Neuronal stem cell (in vitro differentiated cells): ENCODE results near the gene TCF7.
A peak's percentile ranks its signal among the peaks of the same experiment; 100 is the strongest.

Experiments
- DNase-seq: peaks from one replicate; pipeline ENCODE4 v3.0.0-alpha.2; 2013; ENCODE audit warnings: low spot score
- H2AFZ ChIP-seq: one replicate; pipeline ENCODE4 v1.6.1; 2013; ENCODE audit warnings: mild to moderate bottlenecking, low read length, inconsistent platforms
- H2AK5ac ChIP-seq: 2 replicates; pipeline ENCODE4 v1.6.1; 2013; ENCODE audit warnings: low read depth, mild to moderate bottlenecking, inconsistent platforms, low read length, moderate library complexity, mixed read lengths
- H2BK120ac ChIP-seq: 2 replicates; pipeline ENCODE4 v1.6.1; 2013; ENCODE audit warnings: low read depth, mild to moderate bottlenecking, inconsistent platforms, low read length, moderate library complexity, mixed read lengths
- H2BK12ac ChIP-seq: one replicate; pipeline ENCODE4 v1.6.1; 2013; ENCODE audit warnings: low read length, inconsistent platforms
- H2BK15ac ChIP-seq: 2 replicates; pipeline ENCODE4 v1.6.1; 2013; ENCODE audit warnings: mild to moderate bottlenecking, low read length, inconsistent platforms, mixed read lengths
- H2BK5ac ChIP-seq: one replicate; pipeline ENCODE4 v1.6.1; 2013; ENCODE audit warnings: inconsistent platforms, mild to moderate bottlenecking, low read length, moderate library complexity
- H3K14ac ChIP-seq: one replicate; pipeline ENCODE4 v1.6.1; 2013; ENCODE audit warnings: low read length, inconsistent platforms
- H3K18ac ChIP-seq: 2 replicates; pipeline ENCODE4 v1.6.1; 2013; ENCODE audit warnings: low read length, inconsistent platforms
- H3K23ac ChIP-seq: 2 replicates; pipeline ENCODE4 v1.6.1; 2013; ENCODE audit warnings: low read depth, mild to moderate bottlenecking, mixed read lengths, low read length, inconsistent platforms; ENCODE audit not compliant: poor library complexity
- H3K27ac ChIP-seq: replicated peaks from 3 replicates; pipeline ENCODE4 v1.5.1; 2013; ENCODE audit warnings: low read length, inconsistent platforms
- H3K27me3 ChIP-seq, 3 experiments: 2 replicates each; pipeline ENCODE4 v1.6.1; 2013; ENCODE audit warnings: low read length in 3 of 3, mild to moderate bottlenecking in 2 of 3, inconsistent platforms in 1 of 3, low read depth in 1 of 3, mixed read lengths in 1 of 3, moderate library complexity in 1 of 3; ENCODE audit not compliant: control insufficient read depth in 3 of 3, insufficient read depth in 3 of 3
- H3K36me3 ChIP-seq, 2 donors: replicated peaks in 1 of 2; 2 replicates each; pipeline ENCODE4 v1.6.1; 2013; ENCODE audit warnings: low read length in 2 of 2; ENCODE audit not compliant: control insufficient read depth in 2 of 2, insufficient read depth in 2 of 2
- H3K4ac ChIP-seq: 2 replicates; pipeline ENCODE4 v1.6.1; 2013; ENCODE audit warnings: inconsistent platforms, mild to moderate bottlenecking, low read length, moderate library complexity
- H3K4me1 ChIP-seq, 2 donors: 1 replicate in 1 of 2; 2 replicates in 1 of 2; pipeline ENCODE4 v1.6.1; 2013; ENCODE audit warnings: low read length in 2 of 2, low read depth in 1 of 2; ENCODE audit not compliant: control insufficient read depth in 2 of 2, insufficient read depth in 1 of 2
- H3K4me2 ChIP-seq: one replicate; pipeline ENCODE4 v1.6.1; 2013; ENCODE audit warnings: mild to moderate bottlenecking, low read length, inconsistent platforms; ENCODE audit not compliant: insufficient read depth, poor library complexity, severe bottlenecking
- H3K4me3 ChIP-seq, 2 donors: 2 replicates each; pipeline ENCODE4 v1.5.1; 2013; ENCODE audit warnings: low read length in 2 of 2, mild to moderate bottlenecking in 2 of 2, inconsistent platforms in 1 of 2, moderate library complexity in 1 of 2
- H3K79me1 ChIP-seq: one replicate; pipeline ENCODE4 v1.6.1; 2013; ENCODE audit warnings: low read depth, mild to moderate bottlenecking, inconsistent platforms, low read length, moderate library complexity
- H3K9ac ChIP-seq: one replicate; pipeline ENCODE4 v1.6.1; 2013; ENCODE audit warnings: mild to moderate bottlenecking, low read depth, low read length, inconsistent platforms; ENCODE audit not compliant: poor library complexity
- H3K9me3 ChIP-seq, 2 donors: replicated peaks in 1 of 2; 2 replicates each; pipeline versions ENCODE3 to v1.6.1; 2013; ENCODE audit warnings: low read length in 2 of 2, mild to moderate bottlenecking in 2 of 2, inconsistent platforms in 1 of 2, low read depth in 1 of 2, mixed read lengths in 1 of 2, moderate library complexity in 1 of 2; ENCODE audit not compliant: control insufficient read depth in 2 of 2, insufficient read depth in 1 of 2
- H4K8ac ChIP-seq: one replicate; pipeline ENCODE4 v1.6.1; 2013; ENCODE audit warnings: low read depth, mild to moderate bottlenecking, inconsistent platforms, low read length, moderate library complexity
- H4K91ac ChIP-seq: one replicate; pipeline ENCODE4 v1.6.1; 2013; ENCODE audit warnings: low read length, low read depth, mild to moderate bottlenecking, inconsistent platforms; ENCODE audit not compliant: poor library complexity
- WGBS, 2 donors: extraction: QIAGEN DNeasy Blood & Tissue Kit; methylation state at CpG; one replicate each; pipeline ENCODE4 v1.1.7; 2013; ENCODE audit warnings: missing lambda C conversion rate in 2 of 2, mixed read lengths in 1 of 2; ENCODE audit not compliant: insufficient read length in 2 of 2, insufficient replicate concordance in 1 of 2; ENCODE audit errors: extremely low coverage in 2 of 2; 5-methylcytosine and 5-hydroxymethylcytosine counted together

Gene TCF7

GRCh38 chr5:134141331-134142050, 27.0 kb downstream of the TCF7 start:
- Histone ChIP-seq H2AK5ac (no peak overlapping the region), H3K79me1 (peaks cover 16% of the 10 kb centered on the region), H3K14ac (no peak overlapping the region), H3K27me3 (no peaks in the 10 kb centered on the region), H3K4ac (no peak overlapping the region), H4K8ac (no peak overlapping the region), H3K27ac (no peak overlapping the region), H2BK15ac (no peak overlapping the region), H2AFZ (no peak overlapping the region), H2BK120ac (no peak overlapping the region), H2BK5ac (no peak overlapping the region), H2BK12ac (no peak overlapping the region), H3K18ac (no peak overlapping the region), H3K4me1 (no peaks in the 10 kb centered on the region), H3K9me3 (no peaks in the 10 kb centered on the region), H3K23ac (no peak overlapping the region), H3K9ac (no peak overlapping the region), H4K91ac (no peak overlapping the region), H3K36me3 (peaks cover 33 to 89% of the 10 kb centered on the region in 2 donors), H3K4me2 (no peak overlapping the region), H3K4me3 (no peak overlapping the region)
- no CpG with 5 or more reads among the region's 9 CpGs for WGBS, 2 donors
- DNase-seq: no peak

- Histone ChIP-seq H4K91ac (no peak overlapping the region), H3K14ac (no peak overlapping the region), H3K79me1 (peaks cover 16% of the 10 kb centered on the region), H3K27ac (no peak overlapping the region), H2BK120ac (no peak overlapping the region), H3K9ac (no peak overlapping the region), H3K4ac (no peak overlapping the region), H2BK5ac (no peak overlapping the region), H2AK5ac (no peak overlapping the region), H4K8ac (no peak overlapping the region), H3K23ac (no peak overlapping the region), H2BK15ac (no peak overlapping the region), H3K4me2 (no peak overlapping the region), H3K27me3 (no peaks in the 10 kb centered on the region), H3K36me3 (peaks cover 30 to 90% of the 10 kb centered on the region in 2 donors), H3K4me1 (no peaks in the 10 kb centered on the region), H2AFZ (no peak overlapping the region), H3K4me3 (no peak overlapping the region), H3K18ac (no peak overlapping the region), H2BK12ac (no peak overlapping the region), H3K9me3 (no peaks in the 10 kb centered on the region)
- no CpG with 5 or more reads among the region's 5 CpGs for WGBS, 2 donors
- no peak for DNase-seq
These were observed 27.6 kb downstream of the TCF7 start for GRCh38 chr5:134142052-134142451.

- H3K4me1 ChIP-seq: no peaks in the 10 kb centered on the region
- no peak overlapping the region for H3K4me3 ChIP-seq
- no peak for DNase-seq
These were observed 28.3 kb downstream of the TCF7 start for GRCh38 chr5:134142806-134143205.

GRCh38 chr5:134143431-134143830, 28.9 kb downstream of the TCF7 start:
- Histone ChIP-seq H2BK120ac (no peak overlapping the region), H2BK15ac (no peak overlapping the region), H3K79me1 (peaks cover 15% of the 10 kb centered on the region), H3K4me2 (no peak overlapping the region), H3K23ac (no peak overlapping the region), H2BK5ac (no peak overlapping the region), H2AK5ac (no peak overlapping the region), H3K4me1 (no peaks in the 10 kb centered on the region), H3K4ac (no peak overlapping the region), H4K8ac (no peak overlapping the region), H2BK12ac (no peak overlapping the region), H4K91ac (no peak overlapping the region), H3K18ac (no peak overlapping the region), H2AFZ (no peak overlapping the region), H3K36me3 (peaks cover 32 to 94% of the 10 kb centered on the region in 2 donors), H3K27me3 (no peaks in the 10 kb centered on the region), H3K9me3 (no peaks in the 10 kb centered on the region), H3K27ac (no peak overlapping the region), H3K4me3 (no peak overlapping the region), H3K14ac (no peak overlapping the region), H3K9ac (no peak overlapping the region)
- WGBS, 2 donors: no CpG with 5 or more reads among the region's 5 CpGs
- no peak for DNase-seq

More at GRCh38 chr5:134142806-134143205, 28.3 kb downstream of the TCF7 start:
- no peak overlapping the region for H3K27ac ChIP-seq
- WGBS, 2 donors: no CpG with 5 or more reads among the region's 12 CpGs
- H3K36me3 ChIP-seq: peaks cover 30 to 91% of the 10 kb centered on the region in 2 donors
- H2BK12ac ChIP-seq: no peak overlapping the region
- no peak overlapping the region for H2AK5ac ChIP-seq
- H3K23ac ChIP-seq: peak overlapping the region; percentile 18
- no peak overlapping the region for H2BK120ac ChIP-seq
- H3K18ac ChIP-seq: no peak overlapping the region
- H4K91ac ChIP-seq: no peak overlapping the region
- no peak overlapping the region for H3K4me2 ChIP-seq
- no peak overlapping the region for H2BK15ac ChIP-seq
- no peak overlapping the region for H4K8ac ChIP-seq
- peak overlapping the region; percentile 54 for H3K9ac ChIP-seq
- no peaks in the 10 kb centered on the region for H3K27me3 ChIP-seq
- no peaks in the 10 kb centered on the region for H3K9me3 ChIP-seq
- no peak overlapping the region for H3K14ac ChIP-seq
- no peak overlapping the region for H2AFZ ChIP-seq
- H2BK5ac ChIP-seq: no peak overlapping the region
- no peak overlapping the region for H3K4ac ChIP-seq
- H3K79me1 ChIP-seq: peaks cover 16% of the 10 kb centered on the region
